Measurements from ENCODE around the gene CEACAM8. TPM values are rescaled to one million over a fixed set of nuclear protein-coding genes. Genes with fewer than 3 reads are reported as not detected.

The CEACAM8 gene
- total RNA-seq, 1 experiment from 2014 or later, result not detected

DNA sequence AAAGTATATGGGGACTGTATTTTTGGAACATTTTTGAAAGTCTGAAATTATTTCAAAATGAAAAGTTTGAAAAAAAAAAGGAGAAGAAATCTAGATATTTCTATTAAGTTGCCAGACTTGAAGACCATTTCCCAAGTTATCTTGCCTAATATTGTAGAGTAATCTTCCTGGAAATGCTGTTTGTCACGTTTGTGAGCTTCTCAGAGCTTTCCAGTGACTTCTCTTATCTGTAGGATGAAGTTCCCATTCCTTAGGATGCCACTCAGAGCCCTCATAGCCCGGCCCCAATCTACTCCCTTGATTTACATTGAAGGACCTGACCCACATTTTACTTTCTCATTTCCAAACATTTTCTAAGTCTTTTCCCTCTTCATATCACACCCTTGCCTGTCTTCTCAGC is 23.6 kb downstream of the CEACAM8 start:
- Mint-ChIP-seq H3K4me1 (ENCODE audit: low read depth, unreplicated experiment) (peaks cover 7% of the 10 kb centered on the region), H3K9me3 (ENCODE audit: low read depth, unreplicated experiment) (no peaks in the 10 kb centered on the region), H3K27me3 (ENCODE audit: unreplicated experiment) (peaks cover 57% of the 10 kb centered on the region), H3K36me3 (ENCODE audit: insufficient read depth, unreplicated experiment) (no peaks in the 10 kb centered on the region), H3K4me3 (ENCODE audit: low read depth, unreplicated experiment) (no peak overlapping the region), H3K27ac (ENCODE audit: unreplicated experiment) (no peak overlapping the region)
- BruUV-seq (replicated peaks), result no TSS peak
- no peak for DNase-seq
- intact Hi-C loops (cut with micrococcal nuclease; ENCODE audit: unreplicated experiment), result no loop called here
- TF ChIP-seq, protein P1, sequence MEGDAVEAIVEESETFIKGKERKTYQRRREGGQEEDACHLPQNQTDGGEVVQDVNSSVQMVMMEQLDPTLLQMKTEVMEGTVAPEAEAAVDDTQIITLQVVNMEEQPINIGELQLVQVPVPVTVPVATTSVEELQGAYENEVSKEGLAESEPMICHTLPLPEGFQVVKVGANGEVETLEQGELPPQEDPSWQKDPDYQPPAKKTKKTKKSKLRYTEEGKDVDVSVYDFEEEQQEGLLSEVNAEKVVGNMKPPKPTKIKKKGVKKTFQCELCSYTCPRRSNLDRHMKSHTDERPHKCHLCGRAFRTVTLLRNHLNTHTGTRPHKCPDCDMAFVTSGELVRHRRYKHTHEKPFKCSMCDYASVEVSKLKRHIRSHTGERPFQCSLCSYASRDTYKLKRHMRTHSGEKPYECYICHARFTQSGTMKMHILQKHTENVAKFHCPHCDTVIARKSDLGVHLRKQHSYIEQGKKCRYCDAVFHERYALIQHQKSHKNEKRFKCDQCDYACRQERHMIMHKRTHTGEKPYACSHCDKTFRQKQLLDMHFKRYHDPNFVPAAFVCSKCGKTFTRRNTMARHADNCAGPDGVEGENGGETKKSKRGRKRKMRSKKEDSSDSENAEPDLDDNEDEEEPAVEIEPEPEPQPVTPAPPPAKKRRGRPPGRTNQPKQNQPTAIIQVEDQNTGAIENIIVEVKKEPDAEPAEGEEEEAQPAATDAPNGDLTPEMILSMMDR (IDR thresholded peaks at IDR 0.05; ENCODE audit: unreplicated experiment), result no peak
- CTCF ChIA-PET, result no interaction called here

DNA sequence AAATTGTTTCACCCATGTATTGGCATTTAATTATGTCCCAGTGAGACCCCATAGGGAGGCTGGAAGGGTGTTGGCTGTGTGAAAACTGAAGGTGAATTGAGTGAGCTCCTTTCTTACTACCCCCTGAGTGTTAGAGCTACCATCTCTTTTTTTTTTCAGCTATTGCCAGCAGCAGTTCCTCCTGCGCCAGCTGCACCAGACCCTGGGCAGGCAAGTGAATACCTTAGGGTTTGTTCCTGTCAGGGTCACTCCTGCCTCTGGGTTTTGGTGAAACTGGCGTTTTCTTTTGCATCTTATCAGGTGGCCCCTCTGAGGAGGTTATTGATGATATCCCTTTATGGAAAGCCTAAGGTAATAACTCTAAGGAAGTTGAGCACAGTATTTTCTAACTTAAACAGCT is 25.5 kb downstream of the CEACAM8 start:
- no peak for DNase-seq
- CTCF ChIA-PET, result interaction anchor here (0.6 to 0.9 kb wide), 3 partner anchors 289 to 665 kb away, joined by 3 to 5 read pairs (median 3); no protein-coding TSS in a partner anchor
- no peaks in the 10 kb centered on the region for H3K36me3 Mint-ChIP-seq (ENCODE audit: insufficient read depth, unreplicated experiment)
- no peak overlapping the region for H3K27ac Mint-ChIP-seq (ENCODE audit: unreplicated experiment)
- intact Hi-C loops (cut with micrococcal nuclease; ENCODE audit: unreplicated experiment), result no loop called here
- peaks cover 63% of the 10 kb centered on the region for H3K27me3 Mint-ChIP-seq (ENCODE audit: unreplicated experiment)
- H3K4me1 Mint-ChIP-seq (ENCODE audit: low read depth, unreplicated experiment), result peaks cover 7% of the 10 kb centered on the region
- TF ChIP-seq, protein P1 (IDR thresholded peaks at IDR 0.05; ENCODE audit: unreplicated experiment), result no peak
- H3K4me3 Mint-ChIP-seq (ENCODE audit: low read depth, unreplicated experiment), result no peak overlapping the region
- no TSS peak for BruUV-seq (replicated peaks)
- no peaks in the 10 kb centered on the region for H3K9me3 Mint-ChIP-seq (ENCODE audit: low read depth, unreplicated experiment)

DNA sequence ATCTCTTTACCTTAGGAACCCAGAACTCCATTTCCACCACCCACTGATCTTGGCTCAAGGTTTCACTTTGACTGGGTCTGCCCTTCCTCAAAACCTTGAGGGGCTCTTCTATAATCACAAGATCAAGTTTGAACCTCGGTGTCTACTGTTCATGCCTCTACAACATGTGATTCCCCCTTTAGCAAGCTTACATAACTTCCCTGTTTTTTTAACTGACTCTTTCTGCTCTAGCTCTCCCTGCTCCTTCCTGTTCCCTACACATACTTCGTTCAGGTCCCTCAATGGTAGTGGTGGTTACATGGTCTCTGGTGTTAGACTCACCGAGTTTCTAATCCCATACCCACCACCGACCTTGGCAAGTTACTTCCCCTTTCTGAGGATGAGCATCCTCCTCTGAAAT is 26.7 kb downstream of the CEACAM8 start:
- peaks cover 7% of the 10 kb centered on the region for H3K4me1 Mint-ChIP-seq (ENCODE audit: low read depth, unreplicated experiment)
- H3K36me3 Mint-ChIP-seq (ENCODE audit: insufficient read depth, unreplicated experiment), result no peaks in the 10 kb centered on the region
- H3K27ac Mint-ChIP-seq (ENCODE audit: unreplicated experiment), result no peak overlapping the region
- TF ChIP-seq, protein P1 (IDR thresholded peaks at IDR 0.05; ENCODE audit: unreplicated experiment), result no peak
- CTCF ChIA-PET, result no interaction called here
- H3K27me3 Mint-ChIP-seq (ENCODE audit: unreplicated experiment), result peaks cover 62% of the 10 kb centered on the region
- H3K9me3 Mint-ChIP-seq (ENCODE audit: low read depth, unreplicated experiment), result no peaks in the 10 kb centered on the region
- no peak for DNase-seq
- intact Hi-C loops (cut with micrococcal nuclease; ENCODE audit: unreplicated experiment), result no loop called here
- no TSS peak for BruUV-seq (replicated peaks)
- H3K4me3 Mint-ChIP-seq (ENCODE audit: low read depth, unreplicated experiment), result no peak overlapping the region

DNA sequence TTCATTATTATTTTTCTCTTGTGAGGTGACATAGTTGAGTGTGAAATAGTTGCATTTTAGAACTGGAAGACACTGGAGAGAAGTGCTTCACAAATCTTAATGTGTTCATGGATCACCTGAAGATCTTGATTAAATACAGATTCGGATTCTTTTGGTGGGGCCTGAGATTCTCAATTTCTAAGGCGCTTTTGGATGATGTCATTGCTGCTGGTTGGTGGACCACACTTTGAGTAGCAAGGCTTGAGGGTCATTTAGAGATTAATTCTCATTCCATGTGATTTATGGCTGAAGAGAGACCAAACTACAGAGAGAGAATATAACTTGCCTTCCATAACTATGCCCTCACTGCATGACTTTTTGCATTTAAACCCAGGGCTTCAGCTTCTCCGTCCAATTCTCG is 27.2 kb downstream of the CEACAM8 start:
- TF ChIP-seq, protein P1 (IDR thresholded peaks at IDR 0.05; ENCODE audit: unreplicated experiment), result no peak
- no peak overlapping the region for H3K27ac Mint-ChIP-seq (ENCODE audit: unreplicated experiment)
- DNase-seq, result no peak
- H3K36me3 Mint-ChIP-seq (ENCODE audit: insufficient read depth, unreplicated experiment), result no peaks in the 10 kb centered on the region
- H3K4me3 Mint-ChIP-seq (ENCODE audit: low read depth, unreplicated experiment), result no peak overlapping the region
- BruUV-seq (replicated peaks), result no TSS peak
- peaks cover 7% of the 10 kb centered on the region for H3K4me1 Mint-ChIP-seq (ENCODE audit: low read depth, unreplicated experiment)
- H3K9me3 Mint-ChIP-seq (ENCODE audit: low read depth, unreplicated experiment), result no peaks in the 10 kb centered on the region
- CTCF ChIA-PET, result no interaction called here
- peaks cover 62% of the 10 kb centered on the region for H3K27me3 Mint-ChIP-seq (ENCODE audit: unreplicated experiment)
- intact Hi-C loops (cut with micrococcal nuclease; ENCODE audit: unreplicated experiment), result no loop called here
